ENCODE results near the gene OR13F1.

DNA sequence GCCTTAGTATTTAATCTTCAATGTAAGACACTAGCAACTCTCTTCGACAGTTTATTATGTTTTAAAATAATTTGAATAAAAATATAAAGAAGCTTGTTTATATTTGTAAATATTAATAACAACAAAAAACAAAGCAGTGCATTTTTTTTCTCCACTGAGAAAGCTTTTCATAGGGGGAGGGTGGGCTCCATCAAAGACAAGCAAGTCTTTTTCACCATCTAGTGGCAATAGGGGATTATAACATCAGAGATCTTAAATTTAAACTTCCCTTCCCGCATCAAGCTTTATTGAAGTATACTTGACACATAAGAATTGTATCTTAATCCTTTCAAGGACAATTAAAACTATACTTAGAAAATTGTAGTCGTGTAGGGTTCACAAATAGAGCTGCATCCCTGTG is 9.3 kb upstream of the OR13F1 start:
- TF ChIP-seq GABPA (IDR thresholded peaks at IDR 0.05; ENCODE audit: borderline replicate concordance, insufficient read depth, low read length) (no peak), EP300 (IDR thresholded peaks at IDR 0.05; ENCODE audit: borderline replicate concordance in 1 of 2, low read depth in 2 of 2, low read length in 2 of 2) (no peak), NANOG (IDR thresholded peaks at IDR 0.05; ENCODE audit: insufficient read depth, low read depth, low read length, poor library complexity, severe bottlenecking) (no peak), SP2 (IDR thresholded peaks at IDR 0.05; ENCODE audit: low read length) (no peak), POLR2A (IDR thresholded peaks at IDR 0.05; ENCODE audit: control extremely low read depth in 1 of 2, low read depth in 2 of 2, low read length in 2 of 2) (no peak), CTCF (IDR thresholded peaks at IDR 0.05; ENCODE audit: control extremely low read depth in 1 of 3, insufficient read depth in 1 of 3, low read depth in 1 of 3, low read length in 3 of 3) (peak in 2 of 3 experiments; percentile 39 to 42; a peak in 2 of 4 replicates)
